ENCODE measurements around the gene SLC37A4.

The SLC37A4 gene

DNA sequence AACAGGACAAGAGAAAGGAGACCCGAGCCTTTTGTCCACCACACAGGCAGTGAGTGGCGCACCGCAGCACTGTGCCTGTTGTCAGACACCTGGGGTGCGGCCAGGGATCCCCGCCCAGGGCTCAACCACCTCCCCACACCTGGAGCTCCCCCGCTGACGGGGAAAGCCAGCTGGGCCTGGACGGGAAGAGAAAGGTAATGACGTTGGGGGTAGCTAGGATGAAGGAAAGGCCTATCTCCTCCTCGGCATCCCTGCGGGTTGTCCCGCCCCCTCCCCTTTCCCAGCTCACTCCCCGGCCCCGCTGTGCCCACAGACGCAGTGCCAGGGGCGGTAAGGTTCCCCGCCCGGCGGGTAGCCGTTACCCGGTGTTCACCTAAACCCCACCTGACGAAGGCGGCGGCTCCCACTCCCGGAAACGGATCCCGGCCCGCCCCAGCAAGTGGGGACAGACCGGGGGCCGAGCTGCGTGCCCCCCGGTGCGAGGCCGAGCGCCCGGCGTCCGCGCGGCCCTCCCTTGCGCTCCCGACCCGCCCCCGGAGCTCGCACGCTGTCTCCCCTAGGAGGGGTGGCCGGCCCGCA is 25.8 kb upstream of the SLC37A4 start:
- H3K27ac ChIP-seq (ENCODE audit: low read depth, low read length, severe bottlenecking), result peak overlapping the region; percentile 94
- no peaks in the 10 kb centered on the region for H3K9me3 ChIP-seq (ENCODE audit: control insufficient read depth, low read length)
- 0% methylated on average over 13 to 25 of the region's 48 CpGs for WGBS, 2 experiments (ENCODE audit: insufficient coverage in 2 of 2)

DNA sequence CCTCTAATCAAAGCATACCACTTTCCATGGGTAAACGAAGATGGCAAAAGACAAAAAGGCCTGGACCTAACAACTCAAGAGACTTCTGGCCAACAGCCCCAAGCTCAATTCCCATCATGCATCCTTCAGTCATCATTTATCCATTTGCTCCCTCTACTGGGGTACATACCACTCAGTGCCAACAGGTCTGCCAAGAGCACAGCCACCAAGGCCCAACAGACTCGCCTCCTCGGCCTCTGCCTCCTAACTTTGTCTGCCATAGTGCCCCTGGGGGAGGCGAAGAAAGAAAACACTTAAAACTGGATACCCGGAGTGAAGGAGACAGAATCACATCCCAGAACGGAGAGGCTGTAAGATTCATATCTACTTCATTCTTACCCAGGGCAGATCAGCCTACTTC is 25.2 kb upstream of the SLC37A4 start:
- H3K9me3 ChIP-seq (ENCODE audit: control insufficient read depth, low read length), result no peaks in the 10 kb centered on the region
- H3K4me1 ChIP-seq (ENCODE audit: control insufficient read depth, insufficient read depth, low read length, poor library complexity, severe bottlenecking), result peaks cover 10% of the 10 kb centered on the region
- H3K27ac ChIP-seq (ENCODE audit: low read depth, low read length, severe bottlenecking), result peak overlapping the region; percentile 94
- H3K36me3 ChIP-seq (ENCODE audit: control insufficient read depth, insufficient read depth, low read length), result peaks cover 49% of the 10 kb centered on the region
- WGBS, 2 experiments (ENCODE audit: insufficient coverage in 2 of 2), result 58 to 76% methylated on average over 4 to 5 of the region's 6 CpGs
- H3K4me3 ChIP-seq (ENCODE audit: extremely low read depth, insufficient read depth, low read length, poor library complexity, severe bottlenecking), result peak overlapping the region; percentile 98

More for the DNA sequence above, 25.8 kb upstream of the SLC37A4 start:
- Histone ChIP-seq H3K36me3 (ENCODE audit: control insufficient read depth, insufficient read depth, low read length) (peaks cover 43% of the 10 kb centered on the region), H3K4me3 (ENCODE audit: extremely low read depth, insufficient read depth, low read length, poor library complexity, severe bottlenecking) (peak overlapping the region; percentile 98), H3K4me1 (ENCODE audit: control insufficient read depth, insufficient read depth, low read length, poor library complexity, severe bottlenecking) (peaks cover 10% of the 10 kb centered on the region)

GRCh38 chr11:119054418-119054817 is 23.7 kb upstream of the SLC37A4 start:
- Histone ChIP-seq H3K4me3 (ENCODE audit: extremely low read depth, insufficient read depth, low read length, poor library complexity, severe bottlenecking) (no peak overlapping the region), H3K27ac (ENCODE audit: low read depth, low read length, severe bottlenecking) (no peak overlapping the region), H3K4me1 (ENCODE audit: control insufficient read depth, insufficient read depth, low read length, poor library complexity, severe bottlenecking) (peaks cover 10% of the 10 kb centered on the region), H3K36me3 (ENCODE audit: control insufficient read depth, insufficient read depth, low read length) (peaks cover 64% of the 10 kb centered on the region), H3K9me3 (ENCODE audit: control insufficient read depth, low read length) (no peaks in the 10 kb centered on the region)
- 97 to 98% methylated on average over 10 of the region's 10 CpGs for WGBS, 2 experiments (ENCODE audit: insufficient coverage in 2 of 2)

GRCh38 chr11:119052163-119052814 is 21.6 kb upstream of the SLC37A4 start:
- 93 to 99% methylated on average over 21 to 22 of the region's 23 CpGs for WGBS, 2 experiments (ENCODE audit: insufficient coverage in 2 of 2)
- peaks cover 85% of the 10 kb centered on the region for H3K36me3 ChIP-seq (ENCODE audit: control insufficient read depth, insufficient read depth, low read length)

GRCh38 chr11:119051440-119052162 is 20.9 kb upstream of the SLC37A4 start:
- Histone ChIP-seq H3K9me3 (ENCODE audit: control insufficient read depth, low read length) (no peaks in the 10 kb centered on the region), H3K36me3 (ENCODE audit: control insufficient read depth, insufficient read depth, low read length) (peaks cover 91% of the 10 kb centered on the region), H3K4me3 (ENCODE audit: extremely low read depth, insufficient read depth, low read length, poor library complexity, severe bottlenecking) (no peak overlapping the region), H3K4me1 (ENCODE audit: control insufficient read depth, insufficient read depth, low read length, poor library complexity, severe bottlenecking) (peaks cover 10% of the 10 kb centered on the region), H3K27ac (ENCODE audit: low read depth, low read length, severe bottlenecking) (no peak overlapping the region)
- WGBS, 2 experiments (ENCODE audit: insufficient coverage in 2 of 2), result 93 to 94% methylated on average over 12 to 13 of the region's 17 CpGs

More at GRCh38 chr11:119052163-119052814, 21.6 kb upstream of the SLC37A4 start:
- Histone ChIP-seq H3K27ac (ENCODE audit: low read depth, low read length, severe bottlenecking) (no peak overlapping the region), H3K4me1 (ENCODE audit: control insufficient read depth, insufficient read depth, low read length, poor library complexity, severe bottlenecking) (peaks cover 10% of the 10 kb centered on the region), H3K4me3 (ENCODE audit: extremely low read depth, insufficient read depth, low read length, poor library complexity, severe bottlenecking) (no peak overlapping the region), H3K9me3 (ENCODE audit: control insufficient read depth, low read length) (no peaks in the 10 kb centered on the region)

- WGBS, 2 experiments (ENCODE audit: insufficient coverage in 2 of 2), result 90 to 100% methylated on average over 4 to 5 of the region's 7 CpGs
- Histone ChIP-seq H3K36me3 (ENCODE audit: control insufficient read depth, insufficient read depth, low read length) (peaks cover 97% of the 10 kb centered on the region), H3K9me3 (ENCODE audit: control insufficient read depth, low read length) (no peaks in the 10 kb centered on the region), H3K4me3 (ENCODE audit: extremely low read depth, insufficient read depth, low read length, poor library complexity, severe bottlenecking) (no peak overlapping the region), H3K27ac (ENCODE audit: low read depth, low read length, severe bottlenecking) (no peak overlapping the region), H3K4me1 (ENCODE audit: control insufficient read depth, insufficient read depth, low read length, poor library complexity, severe bottlenecking) (peaks cover 2% of the 10 kb centered on the region)
Observed at GRCh38 chr11:119049081-119049480, 18.4 kb upstream of the SLC37A4 start.

DNA sequence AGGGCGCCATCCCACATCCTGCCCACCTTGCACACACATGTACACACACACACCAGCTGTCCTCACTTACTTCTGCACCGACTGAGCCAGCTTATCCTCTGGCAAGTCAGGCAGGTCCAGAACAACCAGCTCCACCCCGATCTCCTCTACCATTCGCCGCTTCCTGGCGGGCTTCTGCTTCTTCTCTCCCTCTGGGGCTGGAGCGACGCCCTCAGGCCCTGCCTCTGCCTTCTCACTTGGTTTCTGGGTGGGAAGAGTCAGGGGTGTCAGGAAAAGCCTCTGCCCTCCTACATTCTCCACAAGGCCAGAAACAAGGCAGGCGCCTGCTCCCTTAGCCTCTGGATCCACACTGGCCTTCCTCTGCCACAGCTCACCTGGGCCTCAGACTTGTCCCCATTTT is 18.0 kb upstream of the SLC37A4 start:
- 97 to 100% methylated on average over 5 to 6 of the region's 9 CpGs for WGBS, 2 experiments (ENCODE audit: insufficient coverage in 2 of 2)
- H3K36me3 ChIP-seq (ENCODE audit: control insufficient read depth, insufficient read depth, low read length), result peaks cover 92% of the 10 kb centered on the region
- H3K27ac ChIP-seq (ENCODE audit: low read depth, low read length, severe bottlenecking), result no peak overlapping the region

DNA sequence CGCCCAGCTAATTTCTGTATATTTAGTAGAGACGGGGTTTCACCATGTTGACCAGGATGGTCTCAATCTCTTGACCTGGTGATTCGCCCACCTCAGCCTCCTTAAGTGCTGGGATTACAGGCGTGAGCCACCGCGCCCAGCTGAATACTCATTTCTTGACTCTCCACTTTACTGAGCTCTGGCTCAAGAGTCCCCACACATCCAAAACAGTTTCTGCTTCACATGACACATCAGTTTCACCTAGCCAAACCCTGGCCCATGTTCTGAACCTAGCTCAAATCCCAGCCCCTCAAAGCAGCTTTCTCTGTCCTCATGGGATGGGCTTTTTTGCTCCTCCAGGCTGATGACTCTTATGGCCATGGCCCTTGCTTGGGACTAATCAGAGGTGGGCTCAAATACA is 16.5 kb upstream of the SLC37A4 start:
- H3K36me3 ChIP-seq (ENCODE audit: control insufficient read depth, insufficient read depth, low read length), result peaks cover 78% of the 10 kb centered on the region

More for the DNA sequence above, 18.0 kb upstream of the SLC37A4 start:
- H3K4me1 ChIP-seq (ENCODE audit: control insufficient read depth, insufficient read depth, low read length, poor library complexity, severe bottlenecking), result peaks cover 2% of the 10 kb centered on the region
- no peak overlapping the region for H3K4me3 ChIP-seq (ENCODE audit: extremely low read depth, insufficient read depth, low read length, poor library complexity, severe bottlenecking)
- no peaks in the 10 kb centered on the region for H3K9me3 ChIP-seq (ENCODE audit: control insufficient read depth, low read length)

GRCh38 chr11:119046489-119046888 is 15.8 kb upstream of the SLC37A4 start:
- H3K4me1 ChIP-seq (ENCODE audit: control insufficient read depth, insufficient read depth, low read length, poor library complexity, severe bottlenecking), result peaks cover 3% of the 10 kb centered on the region
- H3K4me3 ChIP-seq (ENCODE audit: extremely low read depth, insufficient read depth, low read length, poor library complexity, severe bottlenecking), result no peak overlapping the region
- H3K9me3 ChIP-seq (ENCODE audit: control insufficient read depth, low read length), result no peaks in the 10 kb centered on the region
- no peak overlapping the region for H3K27ac ChIP-seq (ENCODE audit: low read depth, low read length, severe bottlenecking)
- 95 to 96% methylated on average over 5 to 6 of the region's 6 CpGs for WGBS, 2 experiments (ENCODE audit: insufficient coverage in 2 of 2)
- peaks cover 71% of the 10 kb centered on the region for H3K36me3 ChIP-seq (ENCODE audit: control insufficient read depth, insufficient read depth, low read length)

More for the DNA sequence above, 16.5 kb upstream of the SLC37A4 start:
- Histone ChIP-seq H3K27ac (ENCODE audit: low read depth, low read length, severe bottlenecking) (no peak overlapping the region), H3K4me3 (ENCODE audit: extremely low read depth, insufficient read depth, low read length, poor library complexity, severe bottlenecking) (no peak overlapping the region), H3K4me1 (ENCODE audit: control insufficient read depth, insufficient read depth, low read length, poor library complexity, severe bottlenecking) (peaks cover 2% of the 10 kb centered on the region), H3K9me3 (ENCODE audit: control insufficient read depth, low read length) (no peaks in the 10 kb centered on the region)
- 89 to 94% methylated on average over 6 of the region's 6 CpGs for WGBS, 2 experiments (ENCODE audit: insufficient coverage in 2 of 2)

DNA sequence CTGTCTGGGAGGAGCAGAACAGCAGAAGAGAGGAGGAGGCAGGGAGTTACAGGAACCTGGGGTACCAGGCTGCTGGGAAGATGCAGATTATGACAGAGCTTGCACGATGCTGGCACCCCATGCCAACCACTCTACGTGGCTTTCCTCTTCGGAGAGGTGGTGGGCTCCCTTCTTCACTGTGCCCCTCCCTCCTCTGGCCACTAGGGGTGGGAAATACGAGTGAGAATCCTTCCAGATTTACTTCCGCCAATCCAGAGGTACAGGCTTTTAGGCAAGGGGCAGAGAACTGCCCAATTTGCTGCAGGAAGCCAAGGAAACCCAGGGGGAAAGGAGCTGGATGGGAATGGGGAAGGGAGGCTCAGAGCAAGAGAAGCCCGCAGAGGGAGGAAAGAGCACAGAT is 14.0 kb upstream of the SLC37A4 start:
- WGBS, 2 experiments (ENCODE audit: insufficient coverage in 2 of 2), result 91 to 98% methylated on average over 4 of the region's 6 CpGs
- H3K36me3 ChIP-seq (ENCODE audit: control insufficient read depth, insufficient read depth, low read length), result peaks cover 53% of the 10 kb centered on the region
- no peak overlapping the region for H3K27ac ChIP-seq (ENCODE audit: low read depth, low read length, severe bottlenecking)
- peaks cover 7% of the 10 kb centered on the region for H3K4me1 ChIP-seq (ENCODE audit: control insufficient read depth, insufficient read depth, low read length, poor library complexity, severe bottlenecking)
- no peak overlapping the region for H3K4me3 ChIP-seq (ENCODE audit: extremely low read depth, insufficient read depth, low read length, poor library complexity, severe bottlenecking)
- no peaks in the 10 kb centered on the region for H3K9me3 ChIP-seq (ENCODE audit: control insufficient read depth, low read length)

Measured in mesodermal cell (in vitro differentiated cells).